ENCODE data around the gene MIF4GD. TPM values are rescaled to one million over a fixed set of nuclear protein-coding genes. Genes with fewer than 3 reads are reported as not detected.

MIF4GD gene
- total and polyA plus RNA-seq, 2 experiments from 2014 or later = 11.3 to 15.9 TPM

DNA sequence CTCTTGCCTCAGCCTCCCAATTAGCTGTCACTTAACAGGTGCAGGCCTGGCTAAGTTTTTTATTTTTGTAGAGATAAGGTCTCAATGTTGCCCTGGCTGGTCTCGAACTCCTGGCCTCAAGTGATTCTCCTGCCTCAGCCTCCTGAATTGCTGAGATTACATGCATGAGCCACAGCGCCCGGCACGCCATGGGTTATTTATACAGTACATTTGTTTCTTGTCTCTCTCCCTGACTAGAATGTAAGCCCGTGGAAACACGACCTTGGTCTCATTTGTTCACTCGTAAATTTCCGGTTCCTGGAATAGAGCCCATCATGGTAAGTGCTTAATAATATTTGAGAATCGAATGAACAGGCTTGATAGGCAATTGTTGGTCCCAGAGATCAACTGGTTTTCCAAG, 16.2 kb upstream of the MIF4GD start:
- Mint-ChIP-seq H3K27me3 (ENCODE audit: insufficient read depth, low read depth, poor library complexity) (peaks cover 6% of the 10 kb centered on the region), H3K36me3 (ENCODE audit: low read depth) (peaks cover 25% of the 10 kb centered on the region), H3K4me3 (peak overlapping the region; percentile 89; the same call in 1 of the 3 replicates), H3K9me3 (no peaks in the 10 kb centered on the region; the same call in 2 of the 3 replicates), H3K4me1 (peaks cover 4% of the 10 kb centered on the region), H3K27ac (no peak overlapping the region)
- no peak for TF ChIP-seq JUNB (IDR thresholded peaks at IDR 0.05; ENCODE audit: unreplicated experiment)
- no peak for TF ChIP-seq ZNF331 (CRISPR knock-in tag; IDR thresholded peaks at IDR 0.05; ENCODE audit: low read depth)
- no peak for TF ChIP-seq ZNF462 (CRISPR knock-in tag; IDR thresholded peaks at IDR 0.05)
- no peak for TF ChIP-seq EZH2 (IDR thresholded peaks at IDR 0.05; ENCODE audit: low read depth, unreplicated experiment)
- no peak for TF ChIP-seq EZH2phosphoT487 (IDR thresholded peaks at IDR 0.05; ENCODE audit: unreplicated experiment)
- TF ChIP-seq, protein P1, sequence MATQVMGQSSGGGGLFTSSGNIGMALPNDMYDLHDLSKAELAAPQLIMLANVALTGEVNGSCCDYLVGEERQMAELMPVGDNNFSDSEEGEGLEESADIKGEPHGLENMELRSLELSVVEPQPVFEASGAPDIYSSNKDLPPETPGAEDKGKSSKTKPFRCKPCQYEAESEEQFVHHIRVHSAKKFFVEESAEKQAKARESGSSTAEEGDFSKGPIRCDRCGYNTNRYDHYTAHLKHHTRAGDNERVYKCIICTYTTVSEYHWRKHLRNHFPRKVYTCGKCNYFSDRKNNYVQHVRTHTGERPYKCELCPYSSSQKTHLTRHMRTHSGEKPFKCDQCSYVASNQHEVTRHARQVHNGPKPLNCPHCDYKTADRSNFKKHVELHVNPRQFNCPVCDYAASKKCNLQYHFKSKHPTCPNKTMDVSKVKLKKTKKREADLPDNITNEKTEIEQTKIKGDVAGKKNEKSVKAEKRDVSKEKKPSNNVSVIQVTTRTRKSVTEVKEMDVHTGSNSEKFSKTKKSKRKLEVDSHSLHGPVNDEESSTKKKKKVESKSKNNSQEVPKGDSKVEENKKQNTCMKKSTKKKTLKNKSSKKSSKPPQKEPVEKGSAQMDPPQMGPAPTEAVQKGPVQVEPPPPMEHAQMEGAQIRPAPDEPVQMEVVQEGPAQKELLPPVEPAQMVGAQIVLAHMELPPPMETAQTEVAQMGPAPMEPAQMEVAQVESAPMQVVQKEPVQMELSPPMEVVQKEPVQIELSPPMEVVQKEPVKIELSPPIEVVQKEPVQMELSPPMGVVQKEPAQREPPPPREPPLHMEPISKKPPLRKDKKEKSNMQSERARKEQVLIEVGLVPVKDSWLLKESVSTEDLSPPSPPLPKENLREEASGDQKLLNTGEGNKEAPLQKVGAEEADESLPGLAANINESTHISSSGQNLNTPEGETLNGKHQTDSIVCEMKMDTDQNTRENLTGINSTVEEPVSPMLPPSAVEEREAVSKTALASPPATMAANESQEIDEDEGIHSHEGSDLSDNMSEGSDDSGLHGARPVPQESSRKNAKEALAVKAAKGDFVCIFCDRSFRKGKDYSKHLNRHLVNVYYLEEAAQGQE (IDR thresholded peaks at IDR 0.05; ENCODE audit: unreplicated experiment) = no peak
- TF ChIP-seq POLR2AphosphoS5 (IDR thresholded peaks at IDR 0.05; ENCODE audit: low read depth) = no peak
- TF ChIP-seq NANOG (IDR thresholded peaks at IDR 0.05; ENCODE audit: borderline replicate concordance) = no peak
- TF ChIP-seq CREB1 (CRISPR knock-in tag; IDR thresholded peaks at IDR 0.05; ENCODE audit: low read depth) = no peak
- TF ChIP-seq, protein P2, sequence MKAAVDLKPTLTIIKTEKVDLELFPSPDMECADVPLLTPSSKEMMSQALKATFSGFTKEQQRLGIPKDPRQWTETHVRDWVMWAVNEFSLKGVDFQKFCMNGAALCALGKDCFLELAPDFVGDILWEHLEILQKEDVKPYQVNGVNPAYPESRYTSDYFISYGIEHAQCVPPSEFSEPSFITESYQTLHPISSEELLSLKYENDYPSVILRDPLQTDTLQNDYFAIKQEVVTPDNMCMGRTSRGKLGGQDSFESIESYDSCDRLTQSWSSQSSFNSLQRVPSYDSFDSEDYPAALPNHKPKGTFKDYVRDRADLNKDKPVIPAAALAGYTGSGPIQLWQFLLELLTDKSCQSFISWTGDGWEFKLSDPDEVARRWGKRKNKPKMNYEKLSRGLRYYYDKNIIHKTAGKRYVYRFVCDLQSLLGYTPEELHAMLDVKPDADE (IDR thresholded peaks at IDR 0.05) = no peak
- no peak for TF ChIP-seq ZNF114 (CRISPR knock-in tag; IDR thresholded peaks at IDR 0.05)
- TF ChIP-seq CTCF (conservative IDR thresholded peaks at IDR 0.05; ENCODE audit: low read depth in 2 of 2) = no peak
- TF ChIP-seq STAT1 (IDR thresholded peaks at IDR 0.05; ENCODE audit: unreplicated experiment) = no peak
- H3K27me3 ChIP-seq (ENCODE audit: insufficient read depth) = no peaks in the 10 kb centered on the region
- ATAC-seq = no peak
- H3K79me2 ChIP-seq (replicated peaks; ENCODE audit: insufficient read depth) = peaks cover 6% of the 10 kb centered on the region
- H2AFZ ChIP-seq = no peak overlapping the region
- no peaks in the 10 kb centered on the region; the same call in 1 of the 2 replicates for H3K36me3 ChIP-seq (ENCODE audit: insufficient read depth)
- DNase-seq (ENCODE audit: low spot score) = no peak
- peaks cover 5% of the 10 kb centered on the region for H3K4me1 ChIP-seq (ENCODE audit: insufficient read depth)
- peaks cover 7% of the 10 kb centered on the region; the same call in 1 of the 2 replicates for H3F3A ChIP-seq (replicated peaks; ENCODE audit: low read depth)
- H3K4me3 ChIP-seq = no peak overlapping the region
- no peak overlapping the region for H3K4me2 ChIP-seq
- H3K9me2 ChIP-seq (ENCODE audit: insufficient read depth) = no peaks in the 10 kb centered on the region
- H3K27ac ChIP-seq (ENCODE audit: low read depth) = no peak overlapping the region
- no peaks in the 10 kb centered on the region for H4K20me1 ChIP-seq (replicated peaks; ENCODE audit: insufficient read depth)
